Endothelial cell of umbilical vein (primary cell): ENCODE results near the gene UBL5. TPM values are rescaled to one million over a fixed set of nuclear protein-coding genes. Genes with fewer than 3 reads are reported as not detected.
"Not testable (repeated sequence)": the region's sequence is repeated elsewhere in the genome, so short reads cannot be mapped to it uniquely, and the experiment has no call there.

Experiments
- BruUV-seq: library from RNA; stranded (reverse); fragments of 400-500 nt; replicated peaks from 2 replicates; lab custom pipeline; 2021; lab: Mats Ljungman, UMichigan
- CTCF ChIA-PET: fragments of 300-600, 350-600 bp; sonication (Branson Sonifier 250); formaldehyde crosslinking; loops from one replicate; lab custom pipeline; 2021; ENCODE audit warnings: antibody characterized with exemption, inconsistent platforms; lab: Charles Lee
- POLR2A ChIA-PET: fragments of 300-600, 350-600 bp; sonication (Branson Sonifier 250); formaldehyde crosslinking; loops from one replicate; lab custom pipeline; 2021; ENCODE audit warnings: antibody characterized with exemption, inconsistent platforms; lab: Charles Lee
- DNase-seq: peaks from one replicate; pipeline ENCODE4 v3.0.0-alpha.2; 2011; ENCODE audit warnings: low read depth, low spot score
- FAIRE-seq: peaks from 2 replicates; lab custom pipeline; 2011; peaks lifted over from hg19 to GRCh38; lab: Jason Lieb, UNC
- H2AFZ ChIP-seq: 2 replicates; pipeline ENCODE4 v1.6.0; 2012; ENCODE audit warnings: low read depth, low read length, control low read depth, inconsistent platforms
- H3K27ac ChIP-seq: 2 replicates; pipeline ENCODE4 v1.5.1; 2011; ENCODE audit warnings: low read depth, mild to moderate bottlenecking, control low read depth, low read length, moderate library complexity; ENCODE audit not compliant: insufficient read depth
- H3K27me3 ChIP-seq, 2 experiments: 2 replicates each; pipeline versions ENCODE4 v1.6.0 to v1.6.1; 2011; ENCODE audit warnings: low read length in 2 of 2, mixed read lengths in 1 of 2; ENCODE audit not compliant: control insufficient read depth in 2 of 2, insufficient read depth in 2 of 2
- H3K36me3 ChIP-seq, 2 experiments: 2 replicates in 1 of 2; 3 replicates in 1 of 2; pipeline ENCODE4 v1.5.1; 2011; ENCODE audit warnings: low read length in 2 of 2, mild to moderate bottlenecking in 1 of 2, moderate library complexity in 1 of 2; ENCODE audit not compliant: control insufficient read depth in 2 of 2, insufficient read depth in 2 of 2; ENCODE audit errors: extremely low read depth in 1 of 2
- H3K4me1 ChIP-seq: 3 replicates; pipeline ENCODE4 v1.5.1; 2011; ENCODE audit warnings: mild to moderate bottlenecking, low read length; ENCODE audit not compliant: control insufficient read depth, insufficient read depth; ENCODE audit errors: extremely low read depth
- H3K4me2 ChIP-seq: 2 replicates; pipeline ENCODE4 v1.6.1; 2011; ENCODE audit warnings: low read length, control low read depth, mixed read lengths; ENCODE audit not compliant: insufficient read depth
- H3K4me3 ChIP-seq, 3 experiments: fragments of 200-600 bp in 1 of 3; sonication (generic), shearing (Covaris generic) in 1 of 3; replicated peaks in 1 of 3; 2 replicates each; pipeline ENCODE4 v1.5.1; 2011 to 2016; ENCODE audit warnings: control low read depth in 3 of 3, low read length in 3 of 3, mild to moderate bottlenecking in 2 of 3, inconsistent platforms in 1 of 3, low read depth in 1 of 3, moderate library complexity in 1 of 3; ENCODE audit not compliant: insufficient read depth in 1 of 3
- H3K79me2 ChIP-seq: 2 replicates; pipeline ENCODE4 v1.6.0; 2012; ENCODE audit warnings: low read length, inconsistent platforms; ENCODE audit not compliant: control insufficient read depth, insufficient read depth
- H3K9ac ChIP-seq: replicated peaks from 2 replicates; pipeline ENCODE3; 2011; ENCODE audit warnings: low read length, control low read depth; ENCODE audit not compliant: insufficient read depth; ENCODE audit errors: extremely low read depth
- H3K9me1 ChIP-seq: replicated peaks from 3 replicates; pipeline ENCODE4 v1.6.0; 2011; ENCODE audit warnings: mild to moderate bottlenecking, low read length; ENCODE audit not compliant: control insufficient read depth, insufficient read depth; ENCODE audit errors: extremely low read depth
- H3K9me3 ChIP-seq: replicated peaks from 2 replicates; pipeline ENCODE4 v1.5.1; 2012; ENCODE audit warnings: low read length, inconsistent platforms; ENCODE audit not compliant: control insufficient read depth, insufficient read depth
- H4K20me1 ChIP-seq: replicated peaks from 2 replicates; pipeline ENCODE3; 2011; ENCODE audit warnings: mild to moderate bottlenecking, low read length; ENCODE audit not compliant: control insufficient read depth, insufficient read depth; ENCODE audit errors: extremely low read depth
- FOS ChIP-seq: IDR thresholded peaks from 2 replicates; pipeline ENCODE4 v1.6.1; 2011; ENCODE audit warnings: mild to moderate bottlenecking, low read length, moderate library complexity, borderline replicate concordance; ENCODE audit not compliant: insufficient read depth
- MYC ChIP-seq: IDR thresholded peaks from one replicate; pipeline ENCODE4 v1.6.1; 2011; ENCODE audit warnings: mild to moderate bottlenecking, low read depth, low read length
- dilution Hi-C: fragments of 300-500 bp; cut with MboI; formaldehyde crosslinking; loops from one replicate; pipeline ENCODE4 v1.15.0; 2019; ENCODE audit warnings: low sequenced_read_pairs; ENCODE audit not compliant: extremely low pct_ligation_motif_present
- intact Hi-C: fragments of 100-400 bp; cut with micrococcal nuclease; formaldehyde crosslinking; loops from one replicate; pipeline ENCODE4 v1.10.0; 2022
- polyA plus RNA-seq, 4 experiments: library from polyadenylated mRNA; depleted of rRNA in 3 of 4; stranded (reverse) in 3 of 4; unstranded in 1 of 4; fragments of >200 nt; gene quantifications; 2 replicates each; pipeline versions ENCODE4 v1.2.1 to v1.2.3, GENCODE V29; 2011 to 2012; ENCODE audit warnings: missing spikeins in 1 of 4
- total RNA-seq: library from RNA; stranded (reverse); gene quantifications from 2 replicates; pipeline ENCODE4 v1.2.3, GENCODE V29; 2021

Gene UBL5
- total and polyA plus RNA-seq, 2 donors (not counting 3 experiments of a cell fraction or from before 2014, with no cell fraction given) = 351 to 1,226 TPM

DNA sequence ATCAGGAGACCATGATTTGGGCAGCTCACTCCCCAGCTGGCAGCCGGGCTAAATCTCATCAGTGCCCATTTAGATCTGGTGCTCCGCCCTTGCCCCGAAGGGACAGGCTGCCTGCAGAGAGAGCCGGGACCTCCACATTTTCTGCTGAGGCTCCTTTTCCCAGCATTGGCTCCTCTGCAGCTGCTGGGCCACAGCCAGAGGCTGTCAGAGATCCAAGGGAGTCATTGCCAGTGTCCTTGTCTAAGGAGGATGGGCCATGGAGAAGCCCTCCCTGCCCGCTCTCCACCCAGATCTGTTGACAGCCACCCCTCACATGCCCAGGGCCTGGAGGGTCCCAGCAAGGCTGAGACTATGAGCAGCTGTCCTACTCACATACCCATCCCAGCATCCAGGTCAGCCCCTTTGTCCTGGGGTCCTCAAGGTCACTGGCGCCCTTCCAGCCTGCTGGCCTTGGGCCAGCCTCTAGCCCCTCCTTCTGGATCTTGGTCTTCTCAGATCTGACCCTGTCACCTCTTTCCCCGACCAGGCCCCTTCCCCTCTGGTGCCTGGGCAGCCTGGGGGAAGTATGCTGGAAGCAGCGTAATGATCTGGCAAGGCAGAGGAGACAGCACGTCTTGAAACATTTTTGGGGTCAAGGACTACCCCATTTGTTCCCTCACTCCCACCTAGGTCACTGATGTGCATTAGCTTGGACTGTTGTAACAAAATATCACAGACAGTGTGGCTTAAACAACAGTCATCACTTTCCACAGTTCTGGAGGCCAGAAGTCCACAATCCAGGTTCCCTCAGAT, 15.3 kb downstream of the UBL5 start:
- Histone ChIP-seq H3K4me2 (no peak overlapping the region), H3K79me2 (no peaks in the 10 kb centered on the region), H3K9me3 (no peaks in the 10 kb centered on the region), H3K9me1 (no peaks in the 10 kb centered on the region), H3K27ac (no peak overlapping the region), H3K4me1 (no peaks in the 10 kb centered on the region), H3K4me3 (no peak overlapping the region), H2AFZ (no peak overlapping the region), H3K36me3 (peaks cover 3 to 42% of the 10 kb centered on the region in 2 experiments), H3K27me3 (no peaks in the 10 kb centered on the region), H3K9ac (no peak overlapping the region), H4K20me1 (no peaks in the 10 kb centered on the region)
- POLR2A ChIA-PET = no interaction called here
- intact Hi-C loops = no loop called here
- BruUV-seq = no TSS peak
- CTCF ChIA-PET = no interaction called here
- FAIRE-seq (no peak), DNase-seq (no peak)
- TF ChIP-seq MYC = no peak
- no peak for TF ChIP-seq FOS
- dilution Hi-C loops = no loop called here

DNA sequence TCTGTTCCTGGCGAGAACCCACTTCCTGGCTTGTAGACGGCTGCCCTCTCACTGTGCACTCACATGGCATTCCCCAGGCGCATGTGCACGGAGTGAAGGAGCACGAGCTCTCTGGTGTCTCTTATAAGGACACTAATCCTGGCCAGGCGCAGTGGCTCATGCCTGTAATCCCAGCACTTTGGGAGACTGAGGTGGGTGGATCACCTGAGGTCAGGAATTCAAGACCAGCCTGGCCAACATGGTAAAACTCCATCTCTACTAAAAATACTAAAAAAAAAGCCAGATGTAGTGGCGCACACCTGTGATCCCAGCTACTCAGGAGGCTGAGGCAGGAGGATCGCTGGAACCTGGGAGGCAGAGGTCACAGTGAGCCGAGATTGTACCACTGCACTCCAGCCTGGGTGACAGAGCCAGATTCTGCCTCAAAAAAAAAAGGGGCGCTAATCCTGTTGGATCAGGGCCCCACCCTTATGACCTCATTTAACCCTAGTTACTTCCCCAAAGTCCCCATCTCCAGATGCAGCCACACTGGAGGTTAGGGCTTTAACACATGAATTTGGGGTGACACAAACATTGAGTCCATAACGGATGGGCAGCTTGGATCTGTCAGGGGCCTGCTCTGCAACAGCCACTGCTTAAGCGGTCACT, 16.0 kb downstream of the UBL5 start:
- H3K4me3 ChIP-seq, FAIRE-seq, H3K9ac ChIP-seq, H3K79me2 ChIP-seq, H4K20me1 ChIP-seq, BruUV-seq, CTCF ChIA-PET, H3K27me3 ChIP-seq, H3K27ac ChIP-seq, H3K9me3 ChIP-seq, H2AFZ ChIP-seq, DNase-seq, H3K9me1 ChIP-seq, intact Hi-C loops, dilution Hi-C loops, H3K4me1 ChIP-seq, POLR2A ChIA-PET, H3K4me2 ChIP-seq: not testable (repeated sequence)
- peaks cover 3 to 43% of the 10 kb centered on the region in 2 experiments for H3K36me3 ChIP-seq
